Tibial nerve (tissue), 4 donors: ENCODE measurements around the gene OBSCN.

Experiments
- EP300 ChIP-seq, 2 donors: sonication (generic); formaldehyde crosslinking; IDR thresholded peaks; one replicate each; pipeline ENCODE4 v1.6.1; 2017; ENCODE audit warnings: antibody characterized with exemption in 2 of 2, mild to moderate bottlenecking in 1 of 2
- POLR2A ChIP-seq, 2 donors: fragments of 450-650 bp; IDR thresholded peaks; one replicate each; pipeline ENCODE4 v1.6.1; 2017; ENCODE audit warnings: antibody characterized with exemption in 2 of 2, mild to moderate bottlenecking in 2 of 2, moderate library complexity in 2 of 2
- TF ChIP-seq, protein P1 (sequence below), 5 experiments: fragments of 200-600 bp in 3 of 5; fragments of 450-650 bp in 2 of 5; sonication (generic) in 3 of 5; IDR thresholded peaks; one replicate each; pipeline ENCODE4 v1.5.1; 2016 to 2019; ENCODE audit warnings: antibody characterized with exemption in 5 of 5, mild to moderate bottlenecking in 3 of 5, moderate library complexity in 2 of 5

DNA sequence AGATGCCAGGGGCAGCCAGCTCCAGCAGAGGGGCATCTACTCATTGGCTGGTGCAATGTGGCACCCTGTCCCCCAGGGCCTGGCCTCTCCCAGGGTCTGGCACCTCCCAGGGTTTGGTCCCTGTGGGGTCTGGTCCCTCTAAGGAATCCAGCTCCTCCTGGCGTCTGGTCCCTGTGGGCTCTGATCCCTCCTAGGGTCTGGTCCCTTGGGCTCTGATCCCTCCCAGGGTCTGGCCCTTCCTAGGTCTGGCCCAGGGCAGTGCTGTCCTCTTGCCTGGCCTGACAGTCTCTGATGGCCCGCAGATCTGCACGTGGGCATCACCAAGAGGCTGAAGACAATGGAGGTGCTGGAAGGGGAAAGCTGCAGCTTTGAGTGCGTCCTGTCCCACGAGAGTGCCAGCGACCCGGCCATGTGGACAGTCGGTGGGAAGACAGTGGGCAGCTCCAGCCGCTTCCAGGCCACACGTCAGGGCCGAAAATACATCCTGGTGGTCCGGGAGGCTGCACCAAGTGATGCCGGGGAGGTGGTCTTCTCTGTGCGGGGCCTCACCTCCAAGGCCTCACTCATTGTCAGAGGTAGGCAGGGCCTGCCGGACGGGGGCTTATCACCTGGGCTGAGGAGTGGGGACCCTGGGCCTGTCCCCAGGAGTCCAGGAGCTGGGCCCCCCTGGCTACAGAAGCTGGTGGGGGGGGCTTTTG is 73.9 kb downstream of the OBSCN start:
- TF ChIP-seq, protein P1, sequence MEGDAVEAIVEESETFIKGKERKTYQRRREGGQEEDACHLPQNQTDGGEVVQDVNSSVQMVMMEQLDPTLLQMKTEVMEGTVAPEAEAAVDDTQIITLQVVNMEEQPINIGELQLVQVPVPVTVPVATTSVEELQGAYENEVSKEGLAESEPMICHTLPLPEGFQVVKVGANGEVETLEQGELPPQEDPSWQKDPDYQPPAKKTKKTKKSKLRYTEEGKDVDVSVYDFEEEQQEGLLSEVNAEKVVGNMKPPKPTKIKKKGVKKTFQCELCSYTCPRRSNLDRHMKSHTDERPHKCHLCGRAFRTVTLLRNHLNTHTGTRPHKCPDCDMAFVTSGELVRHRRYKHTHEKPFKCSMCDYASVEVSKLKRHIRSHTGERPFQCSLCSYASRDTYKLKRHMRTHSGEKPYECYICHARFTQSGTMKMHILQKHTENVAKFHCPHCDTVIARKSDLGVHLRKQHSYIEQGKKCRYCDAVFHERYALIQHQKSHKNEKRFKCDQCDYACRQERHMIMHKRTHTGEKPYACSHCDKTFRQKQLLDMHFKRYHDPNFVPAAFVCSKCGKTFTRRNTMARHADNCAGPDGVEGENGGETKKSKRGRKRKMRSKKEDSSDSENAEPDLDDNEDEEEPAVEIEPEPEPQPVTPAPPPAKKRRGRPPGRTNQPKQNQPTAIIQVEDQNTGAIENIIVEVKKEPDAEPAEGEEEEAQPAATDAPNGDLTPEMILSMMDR (IDR thresholded peaks at IDR 0.05) = no peak
- TF ChIP-seq EP300 (IDR thresholded peaks at IDR 0.05) = no peak
- no peak for TF ChIP-seq POLR2A (IDR thresholded peaks at IDR 0.05)
